ENCODE data around the gene ELMO1. TPM values are rescaled to one million over a fixed set of nuclear protein-coding genes. Genes with fewer than 3 reads are reported as not detected.

Gene ELMO1
- total RNA-seq, 1 experiment from 2014 or later, result 7.8 TPM

- H3K9me3 ChIP-seq (ENCODE audit: control insufficient read depth, low read depth, low read length), result no peaks in the 10 kb centered on the region
- Mint-ChIP-seq H3K27me3 (ENCODE audit: low read depth) (no peaks in the 10 kb centered on the region), H3K4me3 (peak overlapping the region; percentile 46 to 55), H3K27ac (peak overlapping the region; percentile 98 to 100 (median 100)), H3K9me3 (peaks cover 4 to 9% of the 10 kb centered on the region in 2 experiments; a peak in 4 of 5 replicates), H3K36me3 (ENCODE audit: insufficient read depth in 1 of 3, low read depth in 3 of 3) (peaks cover 1 to 10% (median 3%) of the 10 kb centered on the region in 3 experiments), H3K4me1 (peaks cover 44 to 50% of the 10 kb centered on the region in 2 experiments)
- TF ChIP-seq CTCF (conservative IDR thresholded peaks at IDR 0.05), result no peak
- H3K18ac ChIP-seq (ENCODE audit: insufficient read length, low read depth, low read length), result peak overlapping the region; percentile 46
- no peak overlapping the region for H3K14ac ChIP-seq (ENCODE audit: insufficient read depth, low read length)
- H4K8ac ChIP-seq (replicated peaks; ENCODE audit: insufficient read length, low read depth, low read length), result no peak overlapping the region
- peak overlapping the region; percentile 90 for H2BK20ac ChIP-seq (ENCODE audit: low read depth, low read length, poor library complexity, severe bottlenecking)
- DNase-seq, result peak; percentile 74
- H2BK15ac ChIP-seq (ENCODE audit: low read depth, low read length), result no peak overlapping the region
- no peak overlapping the region for H3K56ac ChIP-seq (ENCODE audit: insufficient read length, low read depth, low read length)
- no peak overlapping the region for H4K91ac ChIP-seq (ENCODE audit: insufficient read length, low read depth, low read length)
- no peak overlapping the region for H4K5ac ChIP-seq (ENCODE audit: insufficient read length, low read depth, low read length)
- no peak overlapping the region; the same call in 1 of the 2 replicates for H3K4ac ChIP-seq (ENCODE audit: low read depth, low read length)
- peak overlapping the region; percentile 99 for H3K27ac ChIP-seq (ENCODE audit: insufficient read length, low read depth, low read length)
- no peaks in the 10 kb centered on the region for H3K27me3 ChIP-seq (ENCODE audit: insufficient read depth, low read length)
- H2BK5ac ChIP-seq (ENCODE audit: insufficient read length, low read length), result peak overlapping the region; percentile 24
- H3K23me2 ChIP-seq (ENCODE audit: insufficient read length, low read depth, low read length, poor library complexity, severe bottlenecking), result no peaks in the 10 kb centered on the region
- H3K23ac ChIP-seq (ENCODE audit: insufficient read length, low read depth, low read length), result no peak overlapping the region
- no peak overlapping the region for H2BK12ac ChIP-seq (ENCODE audit: insufficient read length, low read depth, low read length)
- peak overlapping the region; percentile 12 for H2BK120ac ChIP-seq (ENCODE audit: low read depth, low read length, poor library complexity, severe bottlenecking)
- no peaks in the 10 kb centered on the region for H3K79me1 ChIP-seq (ENCODE audit: insufficient read depth, low read depth, low read length, poor library complexity, severe bottlenecking)
- H2AK5ac ChIP-seq (ENCODE audit: insufficient read length, low read length), result no peak overlapping the region
- no peak overlapping the region for H2AFZ ChIP-seq (ENCODE audit: low read length)
- peaks cover 9% of the 10 kb centered on the region; the same call in 1 of the 2 replicates for H3K4me1 ChIP-seq (ENCODE audit: insufficient read depth, low read length)
- no peak overlapping the region for H3T11ph ChIP-seq (ENCODE audit: low read length)
- WGBS (ENCODE audit: extremely low coverage, insufficient read length, low lambda C conversion rate), result no CpG with 5 or more reads among the region's 2 CpGs
- peak overlapping the region; percentile 33 for H3K4me2 ChIP-seq (ENCODE audit: insufficient read depth, insufficient read length, low read length)
- no peaks in the 10 kb centered on the region for H3K79me2 ChIP-seq (ENCODE audit: insufficient read depth, low read length)
- no peaks in the 10 kb centered on the region for H4K20me1 ChIP-seq (ENCODE audit: control insufficient read depth, insufficient read depth, insufficient read length)
- no peak overlapping the region for H3K9ac ChIP-seq (ENCODE audit: extremely low read depth, insufficient read length, low read length)
Observed at GRCh38 chr7:37247861-37248260, 200.8 kb downstream of the ELMO1 start.
